RPMI8226 (cell line): Measurements from ENCODE around the gene SCN3A.

Experiments
- DNase-seq: peaks from one replicate; pipeline ENCODE4 v3.0.0-alpha.2; 2015

Gene SCN3A

DNA sequence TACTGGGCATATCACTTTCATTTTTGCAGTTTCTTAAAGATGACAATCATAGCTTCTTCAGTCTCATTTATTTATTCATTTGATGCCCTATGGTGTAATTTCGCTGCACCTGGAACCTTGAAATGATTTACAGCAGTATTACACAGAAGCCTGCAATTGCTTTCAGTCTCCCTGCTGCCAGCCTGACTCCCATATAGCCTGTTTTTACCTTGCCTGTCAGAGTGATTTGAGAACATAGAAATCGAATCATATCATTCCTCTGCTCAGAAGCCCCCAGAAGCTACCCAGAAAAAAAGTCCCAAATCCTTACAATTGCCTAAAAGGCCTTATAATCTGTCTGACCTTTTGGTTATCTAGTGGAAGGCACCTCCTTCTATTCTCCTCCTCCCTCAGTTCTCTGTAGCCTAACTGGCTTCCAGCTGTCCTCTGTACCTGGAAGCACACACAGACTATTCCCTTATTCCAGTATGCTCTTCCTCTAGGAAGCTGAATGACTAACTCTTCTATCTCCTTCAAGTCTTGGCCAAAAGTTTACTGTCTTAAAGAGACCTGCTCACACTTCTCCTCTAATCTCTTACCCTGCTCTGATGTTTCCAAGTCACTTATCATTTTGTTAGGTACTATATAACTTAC is 12.6 kb downstream of the SCN3A start:
- no peak for DNase-seq

DNA sequence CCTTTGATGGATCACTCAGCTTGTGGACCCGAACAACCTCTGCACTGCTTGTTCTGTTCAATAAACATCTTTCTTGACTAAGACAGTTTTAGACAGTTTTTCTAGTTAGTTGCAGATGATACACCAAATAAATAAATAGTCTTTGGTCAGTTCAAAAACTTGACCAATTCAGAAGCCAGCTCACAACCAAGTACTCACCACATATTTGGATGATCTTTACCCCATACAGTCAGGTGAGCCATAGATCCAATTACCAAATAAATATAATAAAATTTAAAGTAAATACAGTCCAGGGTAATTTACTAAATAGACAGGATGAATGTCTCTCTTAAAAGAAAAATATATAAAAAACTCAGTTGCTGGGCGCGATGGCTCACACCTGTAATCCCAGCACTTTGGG is 18.2 kb downstream of the SCN3A start:
- DNase-seq, result no peak

DNA sequence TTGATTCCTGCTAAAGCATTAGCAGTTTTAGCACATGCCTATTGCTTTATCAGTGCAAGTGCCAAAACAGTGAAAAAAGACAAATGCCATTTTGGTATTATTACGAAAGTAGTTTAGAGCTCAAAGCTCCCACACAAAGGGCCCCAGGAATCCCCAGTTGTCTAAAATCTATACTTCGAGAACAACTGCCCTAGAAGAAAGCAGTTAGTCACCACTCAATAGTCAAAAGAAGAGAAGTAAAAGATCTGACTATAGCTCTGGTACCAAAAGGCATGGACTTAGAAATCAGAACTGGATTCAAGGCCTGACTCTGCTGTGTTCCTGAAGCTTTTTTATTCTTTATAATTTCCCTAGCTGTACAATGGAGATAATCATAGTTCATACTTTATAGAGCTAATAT is 21.8 kb downstream of the SCN3A start:
- no peak for DNase-seq

DNA sequence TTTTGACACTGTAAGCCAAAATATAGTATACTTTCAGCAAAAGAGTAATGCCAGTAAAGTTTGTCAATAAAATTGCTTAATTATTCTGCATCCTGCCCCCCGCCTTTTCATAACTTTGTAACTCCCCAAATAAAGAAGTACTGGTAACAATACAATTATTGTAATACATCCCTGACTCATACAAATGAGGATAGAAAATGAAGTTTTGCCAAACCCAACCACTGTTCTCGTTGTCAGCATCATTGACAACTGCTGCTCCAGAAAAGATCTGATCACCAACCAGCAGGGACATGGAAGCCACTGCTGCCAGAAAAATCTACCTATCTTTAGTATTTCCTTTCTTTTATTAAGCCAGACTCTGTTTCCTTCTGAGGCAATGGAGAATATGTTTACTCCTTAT is 27.1 kb downstream of the SCN3A start:
- DNase-seq, result no peak

DNA sequence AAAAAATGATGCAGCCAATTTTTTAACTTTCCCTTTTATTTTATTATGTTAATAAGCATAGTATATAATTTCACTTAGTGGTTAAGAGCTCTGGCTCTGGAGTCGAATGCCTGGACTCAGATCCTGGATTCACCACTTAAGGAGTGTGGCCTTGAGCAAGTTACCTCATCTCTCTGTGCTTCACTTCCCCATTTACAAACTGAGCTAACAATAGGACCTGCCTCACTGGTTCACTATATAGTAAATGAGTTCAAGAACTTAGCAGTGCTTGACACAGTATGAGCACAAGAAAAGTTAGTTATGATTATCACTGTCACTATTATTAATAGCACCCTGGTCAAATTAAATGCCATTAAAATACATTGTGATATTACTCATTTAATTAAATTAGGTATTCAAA is 30.6 kb downstream of the SCN3A start:
- DNase-seq, result no peak

DNA sequence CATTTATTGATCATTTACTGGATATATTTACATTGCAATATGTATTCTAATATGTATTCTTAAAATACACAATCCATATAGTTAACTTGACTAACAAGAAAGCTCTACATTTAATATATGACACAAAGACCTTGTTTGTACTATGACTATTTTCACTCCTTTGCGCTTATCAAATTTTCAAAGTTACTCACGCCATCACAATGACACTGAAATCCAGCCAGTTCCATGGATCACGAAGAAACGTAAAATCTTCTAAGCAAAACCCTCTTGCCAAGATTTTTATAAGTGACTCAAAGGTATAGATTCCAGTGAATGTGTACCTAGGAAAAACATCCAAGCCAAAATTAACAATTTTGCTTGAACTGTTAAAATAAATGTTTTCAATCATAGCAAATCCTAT is 39.6 kb downstream of the SCN3A start:
- DNase-seq, result no peak

DNA sequence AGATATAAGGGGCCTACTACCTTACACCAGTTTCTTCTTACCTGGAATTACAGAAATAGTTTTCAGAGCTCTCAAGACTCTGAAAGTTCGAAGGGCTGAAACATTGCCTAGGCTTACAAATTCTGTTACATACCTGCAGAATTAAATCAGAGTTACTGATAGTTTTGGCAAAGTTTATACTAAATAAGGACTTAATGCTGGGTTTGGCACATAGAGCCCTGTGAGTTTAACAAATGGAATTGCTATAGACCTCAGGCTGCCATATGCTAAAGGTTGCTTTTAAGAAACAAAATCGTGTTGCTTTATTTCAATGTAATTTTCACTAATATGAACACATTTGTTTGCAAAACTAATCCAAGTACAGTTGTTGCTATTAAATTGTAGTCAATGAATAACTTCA is 40.1 kb downstream of the SCN3A start:
- no peak for DNase-seq

DNA sequence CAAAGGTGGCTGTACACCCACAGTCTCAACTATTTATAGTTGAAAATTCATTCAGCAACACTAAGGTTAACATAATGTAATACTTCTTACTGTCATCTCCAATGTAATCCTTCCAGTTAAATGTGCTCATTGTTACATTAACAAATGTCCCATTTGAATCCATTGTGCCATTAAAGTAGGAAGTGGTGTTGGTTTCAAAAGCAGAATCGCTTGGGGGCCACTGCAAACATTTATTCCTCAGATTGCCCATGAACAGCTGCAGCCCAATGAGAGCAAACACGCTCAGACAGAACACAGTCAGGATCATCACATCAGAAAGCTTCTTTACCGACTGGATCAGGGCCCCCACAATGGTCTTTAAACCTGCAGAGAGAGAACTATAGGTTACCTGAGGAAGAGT is 41.4 kb downstream of the SCN3A start:
- DNase-seq, result no peak

DNA sequence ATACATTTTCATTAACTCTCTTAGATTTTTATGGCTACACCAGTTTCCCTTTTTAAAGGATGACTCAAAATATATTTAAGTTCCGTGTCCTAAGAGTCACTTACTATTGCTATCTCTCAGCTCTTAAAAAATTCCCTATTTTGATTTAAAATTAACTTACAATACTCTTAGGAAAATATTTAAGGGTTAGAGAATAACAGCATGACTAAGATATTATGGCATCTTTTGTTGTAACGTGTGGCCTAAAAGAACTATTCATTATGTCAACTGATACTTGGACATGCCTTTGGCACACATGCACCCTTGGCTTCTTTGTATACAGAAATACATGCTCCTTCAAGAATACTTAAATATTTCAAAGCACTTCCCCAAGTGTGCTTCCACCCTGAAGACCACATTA is 42.3 kb downstream of the SCN3A start:
- DNase-seq, result no peak

DNA sequence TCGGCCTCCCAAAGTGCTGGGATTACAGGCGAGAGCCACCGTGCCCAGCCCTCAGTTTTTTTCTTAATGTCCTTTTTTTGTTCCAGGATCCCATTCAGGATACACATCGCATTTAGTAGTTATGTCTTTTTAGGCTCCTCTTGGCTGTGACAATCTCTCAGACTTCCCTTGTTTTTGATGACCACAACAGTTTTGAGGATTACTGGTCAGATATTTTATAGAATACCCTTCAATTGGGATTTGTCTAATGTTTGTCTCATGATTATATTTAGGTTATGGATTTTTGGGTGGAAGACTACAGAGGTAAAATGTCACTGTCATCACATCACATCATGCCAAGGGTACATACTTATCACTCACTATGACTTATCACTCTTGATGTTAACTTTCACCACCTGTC is 46.7 kb downstream of the SCN3A start:
- no peak for DNase-seq

DNA sequence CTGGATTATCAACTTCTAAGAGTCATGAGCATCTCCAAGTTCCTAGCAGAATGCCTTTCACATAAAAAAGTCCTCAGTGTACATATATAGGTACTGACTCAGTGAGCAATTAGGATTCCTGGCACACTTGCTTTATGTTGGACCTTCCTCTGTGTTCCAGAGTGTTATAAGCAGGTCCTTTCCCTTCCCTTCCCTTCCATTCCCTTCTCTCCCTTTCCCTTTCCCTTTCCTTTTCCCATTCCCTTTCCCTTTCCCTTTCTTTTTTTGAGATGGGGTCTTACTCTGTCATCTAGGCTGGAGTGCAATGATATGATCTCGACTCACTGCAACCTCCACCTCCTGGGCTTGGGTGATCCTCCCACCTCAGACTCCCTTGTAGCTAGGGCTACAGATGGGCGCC is 48.7 kb downstream of the SCN3A start:
- no peak for DNase-seq

DNA sequence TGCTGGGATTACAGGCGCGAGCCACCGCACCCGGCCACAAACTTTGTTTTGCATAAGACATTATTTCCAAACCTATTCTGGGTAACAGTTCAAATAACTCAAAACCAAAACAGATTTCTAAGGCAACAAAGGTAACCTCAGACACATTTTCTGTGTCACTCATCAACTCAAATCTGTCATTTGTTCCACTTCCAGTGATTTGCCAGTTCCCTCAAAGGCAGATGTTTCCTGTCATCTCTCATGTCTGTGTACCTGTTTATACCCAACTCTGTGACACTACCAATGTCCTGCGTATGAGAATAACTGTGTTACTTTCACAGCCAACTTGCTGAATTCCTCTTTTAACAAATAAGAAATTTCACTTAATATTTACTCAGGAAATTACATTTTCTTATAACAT is 54.4 kb downstream of the SCN3A start:
- no peak for DNase-seq

DNA sequence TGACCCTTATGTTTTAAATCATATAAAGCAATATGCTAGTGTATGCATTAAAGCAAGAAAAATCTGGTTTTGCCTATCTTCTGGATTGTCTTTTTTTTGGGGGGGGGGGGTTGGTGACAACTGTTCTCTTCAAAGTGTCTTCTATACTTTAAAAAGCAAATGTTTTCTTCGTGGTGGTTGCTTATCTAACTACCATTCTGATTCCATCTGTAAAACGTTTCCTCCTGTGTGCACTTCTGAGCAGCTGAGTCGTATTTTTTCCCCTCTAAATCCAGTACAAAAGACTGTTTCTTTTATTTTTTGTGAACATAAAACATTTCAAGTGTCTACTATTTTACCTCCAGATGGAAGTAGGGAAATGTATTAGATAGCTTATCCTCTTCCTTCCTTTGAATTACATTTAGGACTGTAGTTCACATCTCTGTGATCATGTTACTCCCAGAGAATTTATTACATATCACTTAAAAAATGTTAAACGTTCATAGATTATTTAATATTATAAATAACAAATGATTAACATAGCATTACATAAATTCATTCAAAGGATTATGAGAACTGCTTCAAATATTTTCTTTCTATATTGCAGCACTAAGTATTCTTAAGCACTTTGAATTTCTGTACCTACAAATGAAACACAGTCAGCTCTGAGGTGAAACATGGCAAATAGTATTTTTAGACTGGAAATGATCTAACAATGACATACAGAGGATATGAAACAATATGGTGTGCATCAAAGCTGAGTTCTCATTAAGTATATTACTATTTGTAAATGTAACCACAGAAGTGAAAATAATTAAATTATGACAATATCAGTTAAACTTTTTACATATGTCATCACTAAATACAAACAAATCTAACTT is 56.4 kb downstream of the SCN3A start:
- DNase-seq, result no peak

DNA sequence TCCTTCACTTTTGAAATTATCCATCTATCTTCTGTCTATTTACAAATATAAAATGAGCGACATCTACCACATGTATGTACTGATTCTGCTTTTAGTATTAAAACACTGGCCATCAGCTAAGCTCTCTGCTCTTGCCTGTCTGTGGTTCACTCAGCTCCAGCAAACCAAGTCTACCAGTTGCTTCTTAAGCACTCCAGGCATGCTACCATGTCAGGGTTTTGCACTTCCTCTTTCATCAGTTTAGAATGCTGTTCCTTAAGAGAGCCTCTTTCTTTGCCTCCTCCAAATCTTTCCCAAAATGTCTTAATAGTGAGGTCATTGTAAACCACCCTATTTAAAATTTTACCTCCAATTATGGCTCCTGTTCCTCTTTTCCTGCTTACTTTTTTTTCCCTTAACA is 59.5 kb downstream of the SCN3A start:
- DNase-seq, result peak; percentile 21

DNA sequence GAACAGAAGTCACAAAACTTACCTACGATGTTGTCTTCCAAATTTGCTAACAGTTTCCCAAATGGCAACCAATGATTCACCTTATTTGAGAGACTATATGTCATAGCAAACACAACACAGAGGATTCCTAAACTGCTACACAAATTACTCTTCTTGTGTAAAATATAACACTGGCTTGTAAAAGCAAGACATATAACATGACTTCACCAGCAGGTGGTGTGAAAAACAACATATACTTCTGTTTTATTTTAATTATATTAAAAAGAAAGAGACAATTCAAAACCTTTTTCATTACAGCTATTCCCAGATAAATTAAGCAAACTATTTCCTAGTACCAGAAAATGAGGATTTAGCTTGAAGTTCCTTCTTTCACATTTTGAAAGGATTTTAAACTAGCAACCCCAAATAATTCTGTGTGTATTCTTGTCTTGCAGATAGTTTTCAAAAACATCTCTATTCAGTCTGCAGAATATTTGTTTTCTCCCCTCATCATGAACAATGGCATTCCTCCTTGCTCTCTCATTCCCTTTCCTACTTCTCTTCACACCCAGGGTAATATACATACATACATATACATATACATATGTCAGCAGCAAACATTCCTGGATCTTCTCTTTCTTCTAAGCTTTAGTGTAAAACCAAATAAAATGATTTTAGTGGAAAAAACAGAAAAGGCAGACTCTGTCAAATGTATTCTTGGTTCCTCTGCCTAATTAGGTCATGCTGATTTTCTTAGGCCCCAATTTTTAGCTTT is 62.1 kb downstream of the SCN3A start:
- DNase-seq, result no peak

DNA sequence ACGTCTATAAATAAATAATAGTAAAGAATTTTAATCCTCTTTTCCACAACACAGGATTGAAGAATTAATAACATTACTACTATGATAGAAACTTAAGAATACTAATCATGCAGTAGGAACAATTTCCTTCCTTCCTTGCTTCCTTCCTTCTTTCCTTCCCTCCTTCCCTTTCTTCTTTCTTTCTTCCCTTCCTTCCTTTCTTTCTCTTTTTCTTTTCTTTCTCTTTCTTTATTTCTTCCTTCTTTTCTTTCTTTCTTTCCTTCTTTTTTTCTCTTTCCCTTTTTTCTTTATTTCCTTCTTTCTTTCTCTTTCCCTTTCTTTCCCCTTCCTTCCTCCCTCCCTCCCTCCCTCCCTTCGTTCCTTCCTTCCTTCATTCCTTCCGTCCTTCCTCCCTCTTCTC is 77.6 kb downstream of the SCN3A start:
- no peak for DNase-seq

DNA sequence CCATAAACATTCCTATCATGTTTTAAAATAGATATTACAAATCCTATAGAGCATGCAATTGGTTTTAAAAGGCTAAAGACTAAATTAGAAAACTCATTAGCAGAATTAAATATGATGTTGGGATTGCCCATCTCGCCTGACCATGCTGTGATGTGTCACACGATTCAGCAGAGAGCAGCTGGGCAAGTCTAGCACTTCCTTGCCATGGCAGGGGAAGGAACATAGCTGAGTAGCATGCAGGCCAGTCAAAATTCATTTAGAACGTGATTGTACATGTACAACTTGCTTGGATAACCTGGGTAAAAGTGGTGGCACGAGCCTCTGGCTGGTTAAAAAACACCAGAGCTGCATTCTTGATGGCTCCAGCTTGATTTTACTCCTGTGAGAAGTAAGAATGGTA is 81.3 kb downstream of the SCN3A start:
- DNase-seq, result no peak

DNA sequence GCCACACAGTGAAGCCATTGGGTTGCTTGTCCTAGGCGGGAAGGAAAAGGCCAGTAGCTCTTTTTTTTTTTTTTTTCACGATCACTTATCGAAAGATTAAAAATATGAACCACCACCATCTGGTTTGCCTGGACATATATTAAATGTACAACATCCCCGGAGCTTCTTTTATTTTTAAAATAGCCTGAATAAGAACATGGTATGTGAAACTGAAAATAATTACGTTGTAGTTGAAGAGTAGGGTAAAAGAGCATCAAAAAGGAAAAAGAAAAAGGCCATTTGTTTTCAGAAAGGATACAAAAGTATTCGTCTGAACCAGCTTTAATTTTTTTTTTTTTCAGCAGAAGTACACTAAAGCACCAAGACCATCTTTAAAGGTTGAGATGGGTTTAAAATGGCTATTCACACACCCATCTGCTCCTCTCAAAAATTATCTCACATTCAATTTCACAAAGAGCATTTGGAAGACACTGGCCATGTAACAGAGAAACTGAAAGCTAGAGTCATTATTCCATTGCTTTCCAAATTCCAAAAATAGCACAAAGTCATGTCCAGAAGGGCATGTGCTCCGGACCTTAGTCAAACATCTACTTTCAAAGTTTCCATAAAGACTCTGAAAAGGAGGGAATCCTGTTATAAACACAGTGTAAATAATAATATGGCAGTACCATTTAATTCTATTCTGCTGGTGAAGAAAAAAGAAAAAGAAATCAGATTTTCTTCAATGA is 82.9 kb downstream of the SCN3A start:
- no peak for DNase-seq

DNA sequence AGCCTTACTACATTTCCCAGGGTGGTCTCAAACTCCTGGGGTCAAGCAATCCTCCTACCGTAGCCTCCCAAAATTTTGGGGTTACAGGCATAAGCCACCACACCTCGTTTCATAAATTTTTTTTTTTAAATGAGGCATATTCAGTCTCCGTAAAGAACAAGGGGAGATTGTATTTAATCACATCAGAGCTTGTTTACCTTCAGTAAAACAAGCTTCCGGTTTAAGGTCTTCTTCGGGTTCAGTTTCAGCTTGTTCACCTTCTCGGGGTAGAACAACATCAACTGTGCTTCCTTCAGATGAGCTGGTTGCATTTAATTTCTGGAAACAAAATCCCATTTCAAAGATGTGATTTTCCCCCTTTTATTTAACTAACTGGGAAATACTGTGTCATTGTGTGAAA is 88.6 kb downstream of the SCN3A start:
- no peak for DNase-seq

DNA sequence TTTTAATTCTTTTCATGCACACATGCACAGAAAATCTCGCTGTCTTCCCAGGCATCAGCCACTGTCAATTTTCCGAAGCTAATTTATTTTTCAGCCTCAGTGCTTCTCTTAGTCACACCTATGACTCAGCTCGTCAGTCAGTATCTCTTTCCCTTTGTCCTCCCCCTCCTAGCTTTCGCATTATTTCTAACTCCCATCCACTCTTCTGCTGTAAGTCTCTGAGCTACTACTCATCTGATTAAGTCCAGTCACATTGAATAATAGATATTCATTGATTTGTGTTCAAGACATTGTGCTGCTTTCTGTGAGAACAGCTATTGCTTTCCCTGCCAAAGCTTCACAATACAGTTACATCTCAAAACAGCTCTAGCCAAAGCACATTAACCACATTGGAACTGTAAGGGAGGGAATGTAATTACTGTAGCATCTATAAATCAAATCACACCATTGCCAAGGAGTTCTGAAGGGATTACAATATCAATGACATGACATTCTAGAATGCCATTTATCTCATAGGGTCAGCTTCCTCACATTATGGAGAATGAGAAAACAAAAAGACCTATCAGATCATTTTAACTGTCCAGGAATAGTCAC is 89.4 kb downstream of the SCN3A start:
- no peak for DNase-seq

DNA sequence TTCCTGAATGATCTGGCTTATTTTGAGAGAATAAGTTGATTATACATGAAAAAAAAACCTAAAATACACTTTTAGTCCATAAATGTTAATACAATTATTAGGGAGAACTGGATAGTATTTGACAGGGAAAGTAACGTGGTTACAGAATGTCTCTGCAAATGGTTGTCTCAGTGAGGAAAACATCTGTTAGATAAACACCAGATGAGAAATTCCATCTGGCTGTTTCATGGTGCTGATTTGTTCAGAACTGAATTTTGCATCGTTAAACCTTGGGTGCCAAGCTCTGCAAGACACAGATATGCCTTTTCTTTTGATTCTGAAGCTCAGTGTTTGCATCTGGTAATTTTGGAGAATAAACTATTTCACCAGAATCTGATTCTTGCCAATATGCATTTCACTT is 90.4 kb downstream of the SCN3A start:
- DNase-seq, result no peak

DNA sequence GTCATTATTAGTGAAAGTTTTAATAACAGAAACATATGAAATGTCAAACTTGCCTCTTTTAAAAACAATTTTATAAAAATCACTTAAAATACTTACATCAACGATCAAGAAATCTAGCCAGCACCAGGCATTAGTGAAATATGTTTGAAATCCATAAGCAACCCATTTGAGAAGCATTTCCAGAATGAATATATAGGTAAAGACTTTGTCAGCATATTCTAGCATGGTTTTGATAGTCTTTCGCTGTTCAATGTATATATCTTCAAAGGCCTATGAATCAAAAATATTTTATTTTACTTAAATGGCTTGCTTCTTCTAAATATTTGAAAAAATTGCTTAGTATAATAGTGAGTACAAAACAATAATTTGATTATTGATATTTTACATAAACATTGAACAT is 91.1 kb downstream of the SCN3A start:
- no peak for DNase-seq

DNA sequence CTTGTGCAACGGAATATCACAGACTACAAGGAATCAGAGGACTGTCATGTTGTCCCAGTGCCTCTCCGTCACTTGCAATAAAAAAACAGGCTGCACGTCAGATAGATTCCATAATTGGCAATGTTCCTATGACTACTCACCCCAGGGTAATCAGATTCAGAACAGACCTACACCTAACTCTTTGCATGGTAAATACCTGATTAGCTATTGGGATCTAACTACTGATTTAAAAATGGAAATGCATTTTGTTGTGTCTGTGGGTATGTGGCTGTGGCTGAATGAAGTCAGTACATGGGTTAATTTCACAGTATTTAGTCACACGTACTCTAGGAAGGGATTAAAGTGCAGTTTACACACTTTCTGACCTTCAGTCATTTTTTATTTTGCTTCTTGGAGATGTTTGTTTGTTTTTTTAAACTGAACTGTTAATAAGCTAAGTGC is 91.7 kb downstream of the SCN3A start:
- DNase-seq, result no peak
